Psoas muscle (tissue), 8 donors: Measurements from ENCODE around the gene DDAH1. TPM values are rescaled to one million over a fixed set of nuclear protein-coding genes. Genes with fewer than 3 reads are reported as not detected.

Experiments used
- ATAC-seq, 4 donors: fragments of 200-7000 bp; cut with Tn5 transposase; one replicate each; pipeline ENCODE4 v1.9.1; 2020; ENCODE audit warnings: moderate library complexity in 3 of 4, mild to moderate bottlenecking in 2 of 4
- DNase-seq, 2 donors: peaks; one replicate each; pipeline ENCODE4 v3.0.0-alpha.2; 2020
- H3K27ac ChIP-seq: fragments of 200-600 bp; one replicate; pipeline ENCODE4 v1.8.0; 2022
- H3K27me3 ChIP-seq, 3 donors: fragments of 200-600 bp in 1 of 3; one replicate each; pipeline versions ENCODE4 v1.6.1 to v1.8.0; 2013 to 2022; ENCODE audit warnings: low read length in 2 of 3, mild to moderate bottlenecking in 2 of 3, moderate library complexity in 1 of 3; ENCODE audit not compliant: insufficient read depth in 3 of 3
- H3K36me3 ChIP-seq, 2 donors: fragments of 200-600 bp in 1 of 2; one replicate each; pipeline versions ENCODE4 v1.6.1 to v1.8.0; 2013 to 2022; ENCODE audit warnings: low read depth in 1 of 2, mild to moderate bottlenecking in 1 of 2, moderate library complexity in 1 of 2; ENCODE audit not compliant: insufficient read depth in 1 of 2
- H3K4me1 ChIP-seq: fragments of 200-600 bp; one replicate; pipeline ENCODE4 v1.8.0; 2022
- H3K4me3 ChIP-seq: fragments of 200-600 bp; one replicate; pipeline ENCODE4 v1.8.0; 2022; ENCODE audit warnings: mild to moderate bottlenecking
- H3K9me3 ChIP-seq: fragments of 200-600 bp; one replicate; pipeline ENCODE4 v1.8.0; 2022
- CTCF ChIP-seq: fragments of 200-600 bp; IDR thresholded peaks from one replicate; pipeline ENCODE4 v1.8.0; 2022; ENCODE audit warnings: antibody characterized with exemption
- WGBS, 3 donors: extraction: QIAGEN DNeasy Blood & Tissue Kit; methylation state at CpG; one replicate each; pipeline versions ENCODE4 v1.1.6 to v1.1.7; 2013; 5-methylcytosine and 5-hydroxymethylcytosine counted together
- intact Hi-C, 2 donors: fragments of 100-400 bp; cut with DNase I; formaldehyde crosslinking; loops; one replicate each; pipeline versions ENCODE4 v1.11.0 to v1.14.2; 2022
- polyA plus RNA-seq, 3 donors: library from polyadenylated mRNA; stranded (reverse); fragments of 200-250 nt; gene quantifications; one replicate each; pipeline ENCODE4 v1.2.3, GENCODE V29; 2013
- total RNA-seq, 4 donors: library from RNA; stranded (reverse); fragmentation: NEBNext Ultra II Directional in 2 of 4; extraction: Animal tissue kit (Norgen Biotek cat#: 25700) in 2 of 4; gene quantifications; one replicate each; pipeline versions ENCODE4 v1.2.1 to v1.2.4, GENCODE V29; 2021 to 2023
- donor health status: healthy with polysubstance abuse.
- donor health status: DM: no; HTN: no; CAD: no; lungs with moderate emphysema.
- donor health status: Bipolar disorder and iron deficiency.
- donor health status: healthy.
- donor health status: DM: yes; HTN: yes; CAD: no.
- donor health status: DM: no; HTN: no; CAD: no.
- donor health status: DM: no; HTN: no; CAD: no.
- donor health status: DM: yes; HTN: yes; CAD: no.

Gene DDAH1
- total and polyA plus RNA-seq, 7 donors, result 2.1 to 53.6 (median 8.2) TPM

- Histone ChIP-seq H3K9me3 (no peaks in the 10 kb centered on the region), H3K4me1 (peaks cover 15% of the 10 kb centered on the region), H3K4me3 (no peak overlapping the region), H3K27me3 (no peaks in the 10 kb centered on the region), H3K27ac (no peak overlapping the region), H3K36me3 (no peaks in the 10 kb centered on the region)
- ATAC-seq, result no peak
- WGBS, 3 donors, result 47 to 76% (median 71%) methylated on average over 5 of the region's 5 CpGs
- no peak for DNase-seq
- TF ChIP-seq CTCF, result no peak
- intact Hi-C loops, result loop anchor here in 1 of 2 donors (5.0 kb wide), 1 partner anchor 62 kb away; no protein-coding TSS in a partner anchor
Measured at GRCh38 chr1:85404408-85404807, 60.6 kb downstream of the DDAH1 start.

- H3K27ac ChIP-seq, result no peak overlapping the region
Measured at GRCh38 chr1:85398391-85399064, 66.4 kb downstream of the DDAH1 start.

GRCh38 chr1:85397490-85398032 is 67.4 kb downstream of the DDAH1 start:
- no peak for TF ChIP-seq CTCF
- no peaks in the 10 kb centered on the region for H3K36me3 ChIP-seq
- no peaks in the 10 kb centered on the region for H3K27me3 ChIP-seq
- WGBS, 3 donors, result 57 to 81% (median 58%) methylated on average over 4 of the region's 4 CpGs
- ATAC-seq (peak in 1 of 4 donors; percentile 24), DNase-seq (no peak)
- no peak overlapping the region for H3K4me3 ChIP-seq
- no peaks in the 10 kb centered on the region for H3K9me3 ChIP-seq
- intact Hi-C loops, result loop anchor here (2.0 kb wide), 1 partner anchor 89 kb away; no protein-coding TSS in a partner anchor
- H3K4me1 ChIP-seq, result peaks cover 3% of the 10 kb centered on the region
- no peak overlapping the region for H3K27ac ChIP-seq

More at GRCh38 chr1:85398391-85399064, 66.4 kb downstream of the DDAH1 start:
- peak; percentile 48 for TF ChIP-seq CTCF
- no peaks in the 10 kb centered on the region for H3K36me3 ChIP-seq
- WGBS, 3 donors, result 68 to 74% (median 71%) methylated on average over 6 of the region's 6 CpGs
- H3K4me1 ChIP-seq, result peaks cover 3% of the 10 kb centered on the region
- ATAC-seq, result peak; percentile 57 to 86 (median 74)
- intact Hi-C loops, result loop anchor here (2.0 kb wide), 1 partner anchor 90 kb away; no protein-coding TSS in a partner anchor
- no peaks in the 10 kb centered on the region for H3K27me3 ChIP-seq
- H3K4me3 ChIP-seq, result no peak overlapping the region
- no peaks in the 10 kb centered on the region for H3K9me3 ChIP-seq
- no peak for DNase-seq

- Histone ChIP-seq H3K4me1 (peaks cover 3% of the 10 kb centered on the region), H3K36me3 (no peaks in the 10 kb centered on the region), H3K9me3 (no peaks in the 10 kb centered on the region), H3K27me3 (no peaks in the 10 kb centered on the region), H3K4me3 (no peak overlapping the region), H3K27ac (no peak overlapping the region)
- intact Hi-C loops, result no loop called here
- ATAC-seq (no peak), DNase-seq (no peak)
- TF ChIP-seq CTCF, result no peak
- WGBS, 3 donors, result 95 to 100% (median 97%) methylated on average over 2 of the region's 2 CpGs
Measured at GRCh38 chr1:85396194-85396593, 68.8 kb downstream of the DDAH1 start.
